Transverse colon (tissue), 4 donors: ENCODE data around the gene TANK. TPM values are rescaled to one million over a fixed set of nuclear protein-coding genes. Genes with fewer than 3 reads are reported as not detected.
"Not testable (repeated sequence)": the region's sequence is repeated elsewhere in the genome, so short reads cannot be mapped to it uniquely, and the experiment has no call there.

Experiments
- DNase-seq: peaks from one replicate; pipeline ENCODE4 v3.0.0-alpha.2; 2019
- H3K27ac ChIP-seq, 4 donors: fragments of 200-600 bp; sonication (generic); 2 replicates each; pipeline ENCODE4 v1.5.1; 2016 to 2018; ENCODE audit warnings: inconsistent platforms in 4 of 4
- H3K27me3 ChIP-seq: fragments of 200-600 bp; sonication (generic); 2 replicates; pipeline ENCODE4 v1.5.1; 2017; ENCODE audit warnings: inconsistent platforms
- H3K36me3 ChIP-seq, 4 donors: fragments of 200-600 bp; sonication (generic); 2 replicates each; pipeline ENCODE4 v1.5.1; 2017 to 2019; ENCODE audit warnings: inconsistent platforms in 4 of 4
- H3K4me1 ChIP-seq, 4 donors: fragments of 200-600 bp; sonication (generic); 2 replicates each; pipeline ENCODE4 v1.5.1; 2017 to 2020; ENCODE audit warnings: inconsistent platforms in 4 of 4
- H3K4me3 ChIP-seq, 4 donors: fragments of 200-600 bp; sonication (generic); 1 replicate in 1 of 4; 2 replicates in 3 of 4; pipeline versions ENCODE4 v1.5.1 to v1.6.1; 2017 to 2019; ENCODE audit warnings: inconsistent platforms in 4 of 4
- H3K9me3 ChIP-seq, 2 donors: fragments of 200-600 bp; sonication (generic); 2 replicates each; pipeline ENCODE4 v1.5.1; 2017 to 2019; ENCODE audit warnings: inconsistent platforms in 2 of 2
- EP300 ChIP-seq: sonication (generic); formaldehyde crosslinking; IDR thresholded peaks from one replicate; pipeline ENCODE4 v1.6.1; 2017; ENCODE audit warnings: antibody characterized with exemption, low read depth
- POLR2A ChIP-seq: fragments of 450-650 bp; IDR thresholded peaks from one replicate; pipeline ENCODE4 v1.6.1; 2016; ENCODE audit warnings: antibody characterized with exemption, mild to moderate bottlenecking, moderate library complexity
- POLR2AphosphoS5 ChIP-seq, 3 donors: sonication (generic); formaldehyde crosslinking; IDR thresholded peaks; one replicate each; pipeline ENCODE4 v1.6.1; 2016; ENCODE audit warnings: antibody characterized with exemption in 3 of 3
- WGBS, 2 donors: methylation state at CpG; one replicate each; pipeline ENCODE4 v1.1.5; 2018; ENCODE audit warnings: low coverage in 1 of 2; 5-methylcytosine and 5-hydroxymethylcytosine counted together
- in situ Hi-C, 4 donors: fragments of 200-750 bp; cut with MboI; loops; one replicate each; pipeline versions ENCODE4 v1.15.0 to v1.15.1; 2017; ENCODE audit warnings: low sequenced_read_pairs in 3 of 4, low pct_ligation_motif_present in 1 of 4, low pct_unique_long_range_greater_than_20kb in 1 of 4
- intact Hi-C: fragments of 100-400 bp; cut with DNase I; formaldehyde crosslinking; loops from one replicate; pipeline ENCODE4 v1.15.1; 2023; ENCODE audit warnings: low total_unique reads
- total RNA-seq, 4 donors: library from RNA; depleted of rRNA; stranded (reverse); fragments of >200 nt; gene quantifications; one replicate each; pipeline ENCODE4 v1.1.0, GENCODE V29; 2016
- TF ChIP-seq, protein P1 (sequence below), 5 experiments: fragments of 200-600 bp in 3 of 5; fragments of 450-650 bp in 2 of 5; sonication (generic) in 3 of 5; IDR thresholded peaks; 1 replicate in 2 of 5; 2 replicates in 3 of 5; pipeline ENCODE4 v1.5.1; 2016 to 2017; ENCODE audit warnings: antibody characterized with exemption in 5 of 5, inconsistent platforms in 3 of 5, mild to moderate bottlenecking in 2 of 5, moderate library complexity in 1 of 5

TANK gene
- total RNA-seq, 4 donors from 2014 or later: 35.0 to 107 (median 58.0) TPM

- 74 to 88% methylated on average over 1 of the region's 1 CpG for WGBS, 2 donors
- Histone ChIP-seq H3K4me1 (no peaks in the 10 kb centered on the region), H3K9me3 (no peaks in the 10 kb centered on the region), H3K27me3 (no peaks in the 10 kb centered on the region), H3K36me3 (peaks cover 0 to 32% (median 12%) of the 10 kb centered on the region in 4 donors), H3K27ac (no peak overlapping the region), H3K4me3 (no peak overlapping the region)
- DNase-seq: no peak
- intact Hi-C loops (no loop called here), in situ Hi-C loops (no loop called here)
- TF ChIP-seq, protein P1, sequence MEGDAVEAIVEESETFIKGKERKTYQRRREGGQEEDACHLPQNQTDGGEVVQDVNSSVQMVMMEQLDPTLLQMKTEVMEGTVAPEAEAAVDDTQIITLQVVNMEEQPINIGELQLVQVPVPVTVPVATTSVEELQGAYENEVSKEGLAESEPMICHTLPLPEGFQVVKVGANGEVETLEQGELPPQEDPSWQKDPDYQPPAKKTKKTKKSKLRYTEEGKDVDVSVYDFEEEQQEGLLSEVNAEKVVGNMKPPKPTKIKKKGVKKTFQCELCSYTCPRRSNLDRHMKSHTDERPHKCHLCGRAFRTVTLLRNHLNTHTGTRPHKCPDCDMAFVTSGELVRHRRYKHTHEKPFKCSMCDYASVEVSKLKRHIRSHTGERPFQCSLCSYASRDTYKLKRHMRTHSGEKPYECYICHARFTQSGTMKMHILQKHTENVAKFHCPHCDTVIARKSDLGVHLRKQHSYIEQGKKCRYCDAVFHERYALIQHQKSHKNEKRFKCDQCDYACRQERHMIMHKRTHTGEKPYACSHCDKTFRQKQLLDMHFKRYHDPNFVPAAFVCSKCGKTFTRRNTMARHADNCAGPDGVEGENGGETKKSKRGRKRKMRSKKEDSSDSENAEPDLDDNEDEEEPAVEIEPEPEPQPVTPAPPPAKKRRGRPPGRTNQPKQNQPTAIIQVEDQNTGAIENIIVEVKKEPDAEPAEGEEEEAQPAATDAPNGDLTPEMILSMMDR (IDR thresholded peaks at IDR 0.05): no peak
- no peak for TF ChIP-seq EP300
- no peak for TF ChIP-seq POLR2A
- TF ChIP-seq POLR2AphosphoS5 (IDR thresholded peaks at IDR 0.05): no peak
Measured at GRCh38 chr2:161177969-161178368, 17.7 kb downstream of the TANK start.

- H3K36me3 ChIP-seq: peaks cover 0 to 35% (median 12%) of the 10 kb centered on the region in 4 donors
- TF ChIP-seq POLR2A (no peak), EP300 (no peak), POLR2AphosphoS5 (IDR thresholded peaks at IDR 0.05) (no peak)
- TF ChIP-seq, protein P1 (IDR thresholded peaks at IDR 0.05): no peak
- H3K4me3 ChIP-seq: no peak overlapping the region
- no peak overlapping the region for H3K27ac ChIP-seq
- H3K4me1 ChIP-seq: no peaks in the 10 kb centered on the region
- in situ Hi-C loops (no loop called here), intact Hi-C loops (no loop called here)
- 37 to 42% methylated on average over 4 of the region's 4 CpGs for WGBS, 2 donors
- H3K9me3 ChIP-seq: no peaks in the 10 kb centered on the region
- no peak for DNase-seq
- H3K27me3 ChIP-seq: no peaks in the 10 kb centered on the region
Measured at GRCh38 chr2:161178756-161179155, 18.5 kb downstream of the TANK start.

- no peak overlapping the region for H3K4me3 ChIP-seq
- no peaks in the 10 kb centered on the region for H3K27me3 ChIP-seq
- H3K9me3 ChIP-seq: no peaks in the 10 kb centered on the region
- H3K4me1 ChIP-seq: no peaks in the 10 kb centered on the region
- intact Hi-C loops (no loop called here), in situ Hi-C loops (no loop called here)
- no peak overlapping the region for H3K27ac ChIP-seq
- no peak for DNase-seq
- TF ChIP-seq EP300: no peak
- TF ChIP-seq, protein P1 (IDR thresholded peaks at IDR 0.05): no peak
- TF ChIP-seq POLR2A: no peak
- no peak for TF ChIP-seq POLR2AphosphoS5 (IDR thresholded peaks at IDR 0.05)
- peaks cover 0 to 9% (median 0%) of the 10 kb centered on the region in 4 donors for H3K36me3 ChIP-seq
Measured at GRCh38 chr2:161190050-161190449, 29.8 kb downstream of the TANK start.

GRCh38 chr2:161195602-161196001 lies 35.4 kb downstream of the TANK start:
- in situ Hi-C loops, H3K4me3 ChIP-seq, DNase-seq, H3K9me3 ChIP-seq, H3K4me1 ChIP-seq, intact Hi-C loops, H3K27ac ChIP-seq, H3K27me3 ChIP-seq: not testable (repeated sequence)
- H3K36me3 ChIP-seq: peaks cover 0 to 19% (median 2%) of the 10 kb centered on the region in 4 donors
- 95 to 100% methylated on average over 3 to 4 of the region's 4 CpGs for WGBS, 2 donors

DNA sequence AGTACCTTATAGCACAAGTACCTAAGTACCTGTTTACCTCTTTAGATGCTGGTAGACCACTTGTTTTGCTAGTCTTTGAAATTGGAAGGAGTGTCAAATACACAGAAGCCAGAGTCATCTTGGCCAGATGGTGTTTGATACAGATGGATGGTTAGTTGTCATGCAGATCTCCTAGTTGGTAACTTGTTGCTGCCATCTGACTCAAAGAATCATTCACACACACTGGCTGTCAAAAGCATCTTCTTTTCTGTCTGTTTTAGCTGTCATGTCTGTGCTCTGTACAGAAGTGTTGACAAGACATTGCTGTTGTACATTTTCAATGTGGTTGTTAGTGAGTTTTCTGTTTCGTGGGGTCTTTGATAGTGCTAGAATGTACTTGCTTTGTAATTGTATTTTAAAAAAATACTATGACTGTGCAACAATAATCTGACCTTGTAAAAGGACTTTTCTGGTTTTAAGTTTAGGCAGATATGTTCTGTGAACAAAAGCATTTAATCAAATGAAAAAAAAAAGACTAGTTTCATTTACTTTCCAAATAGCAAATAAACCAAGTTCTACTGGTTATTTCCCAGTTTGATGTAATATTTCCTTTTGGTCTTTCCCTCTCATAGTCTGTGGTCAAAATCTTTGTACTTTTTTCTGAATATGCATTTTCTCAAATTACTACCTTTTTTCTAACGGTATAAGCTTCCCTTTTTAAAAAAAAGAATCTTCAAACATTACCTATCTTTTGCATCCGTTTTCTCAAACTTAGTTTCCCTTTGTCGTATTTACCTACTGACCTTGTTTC lies 39.9 kb downstream of the TANK start:
- no peaks in the 10 kb centered on the region for H3K9me3 ChIP-seq
- no peak for TF ChIP-seq POLR2A
- TF ChIP-seq POLR2AphosphoS5 (IDR thresholded peaks at IDR 0.05): no peak
- no peak for TF ChIP-seq EP300
- TF ChIP-seq, protein P1 (IDR thresholded peaks at IDR 0.05): no peak
- intact Hi-C loops (no loop called here), in situ Hi-C loops (no loop called here)
- peaks cover 0 to 31% (median 10%) of the 10 kb centered on the region in 4 donors for H3K36me3 ChIP-seq
- H3K27me3 ChIP-seq: no peaks in the 10 kb centered on the region
- H3K27ac ChIP-seq: no peak overlapping the region
- H3K4me3 ChIP-seq: no peak overlapping the region
- 67 to 72% methylated on average over 4 of the region's 4 CpGs for WGBS, 2 donors
- no peaks in the 10 kb centered on the region for H3K4me1 ChIP-seq
- DNase-seq: no peak
